H1 (cell line): ENCODE results near the gene REEP2. TPM values are rescaled to one million over a fixed set of nuclear protein-coding genes. Genes with fewer than 3 reads are reported as not detected.

ENCODE experiments used
- CTCF ChIA-PET: fragments of 300-600 bp; sonication (Branson Sonifier 250); formaldehyde crosslinking; loops from one replicate; lab custom pipeline; 2021; ENCODE audit not compliant: partially characterized antibody; lab: Charles Lee
- POLR2A ChIA-PET: fragments of 300-600 bp; sonication (Branson Sonifier 250); formaldehyde crosslinking; loops from one replicate; lab custom pipeline; 2021; ENCODE audit warnings: inconsistent platforms; ENCODE audit not compliant: partially characterized antibody; lab: Charles Lee
- DNase-seq, 2 experiments: peaks; one replicate each; pipeline versions ENCODE4 v3.0.0 to v3.0.0-alpha.2; 2010 to 2022; ENCODE audit warnings: low spot score in 2 of 2, low read depth in 1 of 2, mixed read lengths in 1 of 2
- FAIRE-seq: peaks from 2 replicates; lab custom pipeline; 2011; peaks lifted over from hg19 to GRCh38; lab: Jason Lieb, UNC
- H2AFZ ChIP-seq: 2 replicates; pipeline ENCODE4 v1.8.1; 2012; ENCODE audit warnings: low read length, inconsistent platforms
- H2AK5ac ChIP-seq: 2 replicates; pipeline ENCODE4 v1.6.1; 2013; ENCODE audit warnings: low read depth, low read length
- H2BK120ac ChIP-seq: replicated peaks from 2 replicates; pipeline ENCODE3; 2013; ENCODE audit warnings: low read depth, low read length, inconsistent platforms
- H2BK12ac ChIP-seq: 2 replicates; pipeline ENCODE4 v1.6.1; 2013; ENCODE audit warnings: low read depth, low read length
- H2BK15ac ChIP-seq: 2 replicates; pipeline ENCODE4 v1.6.1; 2013; ENCODE audit warnings: low read length
- H2BK20ac ChIP-seq: 2 replicates; pipeline ENCODE4 v1.6.1; 2013; ENCODE audit warnings: low read length
- H2BK5ac ChIP-seq: 2 replicates; pipeline ENCODE4 v1.6.1; 2013; ENCODE audit warnings: low read depth, low read length
- H3K14ac ChIP-seq: 2 replicates; pipeline ENCODE4 v1.6.1; 2013; ENCODE audit warnings: inconsistent platforms; ENCODE audit not compliant: insufficient read length
- H3K18ac ChIP-seq: 2 replicates; pipeline ENCODE4 v1.6.1; 2013; ENCODE audit warnings: low read length; ENCODE audit errors: extremely low read depth
- H3K23ac ChIP-seq: 2 replicates; pipeline ENCODE4 v1.6.1; 2013; ENCODE audit warnings: inconsistent platforms; ENCODE audit not compliant: insufficient read length
- H3K23me2 ChIP-seq: 2 replicates; pipeline ENCODE4 v1.6.1; 2013; ENCODE audit warnings: low read depth, low read length
- H3K27ac ChIP-seq: 2 replicates; pipeline ENCODE4 v1.6.1; 2011; ENCODE audit warnings: low read depth, low read length, inconsistent platforms
- H3K27me3 ChIP-seq, 4 experiments: replicated peaks in 1 of 4; 1 replicate in 1 of 4; 2 replicates in 3 of 4; pipeline versions ENCODE4 v1.6.1 to v1.8.1; 2011 to 2013; ENCODE audit warnings: low read length in 3 of 4, mild to moderate bottlenecking in 3 of 4, inconsistent platforms in 2 of 4, mixed read lengths in 2 of 4, moderate library complexity in 1 of 4; ENCODE audit not compliant: control insufficient read depth in 3 of 4, insufficient read depth in 3 of 4; ENCODE audit errors: extremely low read depth in 1 of 4
- H3K36me3 ChIP-seq, 4 experiments: 2 replicates each; pipeline versions ENCODE4 v1.6.1 to v1.8.1; 2011 to 2013; ENCODE audit warnings: mild to moderate bottlenecking in 4 of 4, low read length in 3 of 4, moderate library complexity in 2 of 4, control low read depth in 1 of 4, inconsistent platforms in 1 of 4; ENCODE audit not compliant: insufficient read depth in 4 of 4, control insufficient read depth in 2 of 4
- H3K4ac ChIP-seq: replicated peaks from 2 replicates; pipeline ENCODE3; 2013; ENCODE audit warnings: low read length, low read depth, mixed read lengths, inconsistent platforms; ENCODE audit not compliant: insufficient read length
- H3K4me1 ChIP-seq, 4 experiments: replicated peaks in 1 of 4; 1 replicate in 1 of 4; 2 replicates in 3 of 4; pipeline versions ENCODE4 v1.6.1 to v1.8.1; 2011 to 2013; ENCODE audit warnings: low read length in 3 of 4, inconsistent platforms in 2 of 4, mixed read lengths in 1 of 4; ENCODE audit not compliant: insufficient read depth in 4 of 4, control insufficient read depth in 3 of 4
- H3K4me2 ChIP-seq, 2 experiments: 2 replicates each; pipeline versions ENCODE4 v1.6.1 to v1.8.1; 2011 to 2013; ENCODE audit warnings: low read depth in 2 of 2, low read length in 2 of 2, control low read depth in 1 of 2, inconsistent platforms in 1 of 2, mild to moderate bottlenecking in 1 of 2; ENCODE audit not compliant: insufficient read depth in 1 of 2
- H3K4me3 ChIP-seq, 4 experiments: fragments of 200-600, 300-600 bp in 1 of 4; sonication (generic), shearing (Covaris generic), sonication (Bioruptor Twin) in 1 of 4; 2 replicates each; pipeline versions ENCODE4 v1.5.1 to v1.8.1; 2011 to 2016; ENCODE audit warnings: low read length in 4 of 4, low read depth in 3 of 4, control low read depth in 2 of 4, inconsistent platforms in 2 of 4, mild to moderate bottlenecking in 2 of 4, mixed read lengths in 1 of 4, moderate library complexity in 1 of 4; ENCODE audit not compliant: insufficient read depth in 2 of 4; ENCODE audit errors: extremely low read depth in 1 of 4
- H3K56ac ChIP-seq: replicated peaks from 2 replicates; pipeline ENCODE3; 2013; ENCODE audit warnings: low read depth, mild to moderate bottlenecking, mixed read lengths, low read length, inconsistent platforms; ENCODE audit not compliant: insufficient read length
- H3K79me1 ChIP-seq: 2 replicates; pipeline ENCODE4 v1.6.1; 2013; ENCODE audit warnings: low read depth, low read length, control low read depth
- H3K79me2 ChIP-seq, 2 experiments: 2 replicates each; pipeline versions ENCODE4 v1.6.1 to v1.8.1; 2012 to 2013; ENCODE audit warnings: low read length in 2 of 2, mild to moderate bottlenecking in 2 of 2, inconsistent platforms in 1 of 2; ENCODE audit not compliant: insufficient read depth in 2 of 2, control insufficient read depth in 1 of 2
- H3K9ac ChIP-seq, 4 experiments: replicated peaks in 1 of 4; 1 replicate in 1 of 4; 2 replicates in 3 of 4; pipeline versions ENCODE4 v1.6.1 to v1.8.1; 2011 to 2013; ENCODE audit warnings: low read depth in 3 of 4, low read length in 3 of 4, control low read depth in 2 of 4, mild to moderate bottlenecking in 2 of 4, moderate library complexity in 2 of 4, inconsistent platforms in 1 of 4; ENCODE audit errors: extremely low read depth in 1 of 4
- H3K9me3 ChIP-seq, 2 experiments: 2 replicates each; pipeline versions ENCODE4 v1.6.1 to v1.8.1; 2012 to 2013; ENCODE audit warnings: mild to moderate bottlenecking in 2 of 2, moderate library complexity in 2 of 2, control low read depth in 1 of 2, inconsistent platforms in 1 of 2, low read depth in 1 of 2, low read length in 1 of 2, mixed read lengths in 1 of 2; ENCODE audit not compliant: insufficient read depth in 2 of 2
- H4K20me1 ChIP-seq, 2 experiments: replicated peaks in 1 of 2; 2 replicates each; pipeline versions ENCODE3 to v1.8.1; 2011 to 2013; ENCODE audit warnings: inconsistent platforms in 2 of 2, low read length in 2 of 2, mild to moderate bottlenecking in 1 of 2; ENCODE audit not compliant: insufficient read depth in 2 of 2, control insufficient read depth in 1 of 2
- H4K5ac ChIP-seq: 2 replicates; pipeline ENCODE4 v1.6.1; 2013; ENCODE audit warnings: low read length, low read depth, mixed read lengths, inconsistent platforms; ENCODE audit not compliant: insufficient read length
- H4K8ac ChIP-seq: 2 replicates; pipeline ENCODE4 v1.8.0; 2013; ENCODE audit warnings: mild to moderate bottlenecking, moderate library complexity, low read length, inconsistent platforms; ENCODE audit not compliant: insufficient read depth; ENCODE audit errors: extremely low read depth
- H4K91ac ChIP-seq: replicated peaks from 2 replicates; pipeline ENCODE3; 2013; ENCODE audit warnings: low read length, mixed read lengths, inconsistent platforms; ENCODE audit not compliant: insufficient read length
- GTF2F1 ChIP-seq: IDR thresholded peaks from 2 replicates; pipeline ENCODE4 v1.6.1; 2012; ENCODE audit warnings: low read depth, low read length, improper control_type of control experiment, borderline replicate concordance
- POLR2A ChIP-seq, 2 experiments: IDR thresholded peaks; 1 replicate in 1 of 2; 2 replicates in 1 of 2; pipeline ENCODE4 v1.6.1; 2011; ENCODE audit warnings: low read depth in 2 of 2, low read length in 2 of 2, mild to moderate bottlenecking in 2 of 2; ENCODE audit errors: control extremely low read depth in 1 of 2
- SIRT6 ChIP-seq: IDR thresholded peaks from one replicate; pipeline ENCODE4 v1.7.1; 2012; ENCODE audit warnings: low read length, inconsistent platforms
- SP4 ChIP-seq: IDR thresholded peaks from 2 replicates; pipeline ENCODE4 v1.6.1; 2012; ENCODE audit warnings: low read length, inconsistent platforms
- TAF7 ChIP-seq: optimal IDR thresholded peaks from 2 replicates; pipeline ENCODE3; 2011; ENCODE audit warnings: low read depth, mild to moderate bottlenecking, inconsistent platforms, low read length, moderate library complexity, borderline replicate concordance
- ZNF274 ChIP-seq: IDR thresholded peaks from 2 replicates; pipeline ENCODE4 v1.7.0; 2012; ENCODE audit warnings: low read length, borderline replicate concordance; ENCODE audit errors: extremely low read depth
- WGBS, 2 experiments: shearing (Covaris generic) in 1 of 2; methylation state at CpG; one replicate each; pipeline versions ENCODE4 v1.1.6 to v1.1.7; 2013 to 2015; ENCODE audit warnings: low lambda C conversion rate in 2 of 2, mixed read lengths in 2 of 2, inconsistent platforms in 1 of 2, low coverage in 1 of 2, missing lambda C conversion rate in 1 of 2; ENCODE audit not compliant: insufficient replicate concordance in 2 of 2, insufficient coverage in 1 of 2, insufficient read length in 1 of 2; ENCODE audit errors: extremely low coverage in 1 of 2, missing lambda C conversion rate in 1 of 2; 5-methylcytosine and 5-hydroxymethylcytosine counted together
- polyA plus RNA-seq, 7 experiments: library from polyadenylated mRNA; depleted of rRNA in 3 of 7; stranded (reverse) in 5 of 7; unstranded in 2 of 7; fragments of >200 nt in 5 of 7; fragments of 200-250 nt in 2 of 7; gene quantifications; 1 replicate in 5 of 7; 2 replicates in 1 of 7; 4 replicates in 1 of 7; pipeline versions ENCODE4 v1.2.1 to v1.2.3, GENCODE V29; 2011 to 2013; ENCODE audit warnings: missing spikeins in 2 of 7, mixed read lengths in 2 of 7
- total RNA-seq: library from RNA; stranded (reverse); fragmentation: NEBNext Ultra II Directional; extraction: Animal tissue kit (Norgen Biotek cat#: 25700); gene quantifications from 2 replicates; pipeline ENCODE4 v1.2.1, GENCODE V29; 2021
- TF ChIP-seq, protein P1 (sequence below): IDR thresholded peaks from 2 replicates; pipeline ENCODE4 v1.6.1; 2011; ENCODE audit warnings: low read length, improper control_type of control experiment
- TF ChIP-seq, protein P2 (sequence below): IDR thresholded peaks from 2 replicates; pipeline ENCODE4 v1.6.1; 2012; ENCODE audit warnings: low read length, inconsistent platforms

The REEP2 gene
- total and polyA plus RNA-seq, 2 of the 8 experiments (the other 6 are each of a cell fraction or from before 2014, with no cell fraction given), result 26.5 to 40.2 TPM

DNA sequence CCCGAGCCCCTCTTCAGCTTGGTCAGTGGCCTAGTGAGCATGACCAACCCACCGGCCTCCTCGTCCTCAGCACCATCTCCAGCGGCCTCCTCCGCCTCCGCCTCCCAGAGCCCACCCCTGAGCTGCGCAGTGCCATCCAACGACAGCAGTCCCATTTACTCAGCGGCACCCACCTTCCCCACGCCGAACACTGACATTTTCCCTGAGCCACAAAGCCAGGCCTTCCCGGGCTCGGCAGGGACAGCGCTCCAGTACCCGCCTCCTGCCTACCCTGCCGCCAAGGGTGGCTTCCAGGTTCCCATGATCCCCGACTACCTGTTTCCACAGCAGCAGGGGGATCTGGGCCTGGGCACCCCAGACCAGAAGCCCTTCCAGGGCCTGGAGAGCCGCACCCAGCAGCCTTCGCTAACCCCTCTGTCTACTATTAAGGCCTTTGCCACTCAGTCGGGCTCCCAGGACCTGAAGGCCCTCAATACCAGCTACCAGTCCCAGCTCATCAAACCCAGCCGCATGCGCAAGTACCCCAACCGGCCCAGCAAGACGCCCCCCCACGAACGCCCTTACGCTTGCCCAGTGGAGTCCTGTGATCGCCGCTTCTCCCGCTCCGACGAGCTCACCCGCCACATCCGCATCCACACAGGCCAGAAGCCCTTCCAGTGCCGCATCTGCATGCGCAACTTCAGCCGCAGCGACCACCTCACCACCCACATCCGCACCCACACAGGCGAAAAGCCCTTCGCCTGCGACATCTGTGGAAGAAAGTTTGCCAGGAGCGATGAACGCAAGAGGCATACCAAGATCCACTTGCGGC, 28.2 kb downstream of the REEP2 start:
- Histone ChIP-seq H3K4me2 (peak overlapping the region; percentile 80 to 97), H3K9me3 (no peaks in the 10 kb centered on the region), H2BK20ac (no peak overlapping the region), H3K18ac (no peak overlapping the region), H4K91ac (no peak overlapping the region), H4K20me1 (peaks cover 11 to 16% of the 10 kb centered on the region in 2 experiments), H3K27me3 (peaks cover 0 to 15% (median 13%) of the 10 kb centered on the region in 4 experiments; a peak in 5 of 7 replicates), H4K5ac (no peak overlapping the region), H3K4me3 (peak overlapping the region; percentile 81 to 90 (median 88); a peak in 7 of 8 replicates), H2BK12ac (0 out of 2 replicates have a peak overlapping the region, but pooled peaks have one; percentile 27), H3K79me1 (no peaks in the 10 kb centered on the region; the same call in 1 of the 2 replicates), H4K8ac (peak overlapping the region; percentile 76), H3K4ac (no peak overlapping the region), H3K23me2 (peaks cover 19% of the 10 kb centered on the region), H3K79me2 (peaks cover 0 to 4% of the 10 kb centered on the region in 2 experiments; a peak in 1 of 4 replicates), H3K9ac (peak overlapping the region in 1 of 4 experiments; percentile 13; a peak in 3 of 7 replicates), H3K14ac (no peak overlapping the region), H3K27ac (no peak overlapping the region), H3K4me1 (peaks cover under 1 to 9% (median 5%) of the 10 kb centered on the region in 4 experiments), H3K36me3 (peaks cover 0 to 18% (median 4%) of the 10 kb centered on the region in 4 experiments; a peak in 5 of 8 replicates), H2AFZ (no peak overlapping the region), H3K56ac (no peak overlapping the region), H3K23ac (no peak overlapping the region), H2BK5ac (no peak overlapping the region), H2BK120ac (no peak overlapping the region), H2BK15ac (no peak overlapping the region), H2AK5ac (no peak overlapping the region)
- FAIRE-seq (no peak), DNase-seq (peak in 1 of 2 experiments; percentile 19)
- WGBS, 2 experiments, result 95% methylated on average over 45 of the region's 45 CpGs; no CpG with 5 or more reads in 1 of the 2 experiments
- CTCF ChIA-PET, result interaction anchor here (1.4 to 24.9 kb wide), 8 partner anchors 10 to 114 kb away, joined by 3 to 532 read pairs (median 6); partner anchors contain the start of genes ETF1 and KDM3B
- POLR2A ChIA-PET, result interaction anchor here (0.9 to 15.1 kb wide), 14 partner anchors 10 to 875 kb away, joined by 3 to 294 read pairs (median 30); partner anchors contain the start of genes ETF1, HSPA9, KDM3B and PAIP2
- TF ChIP-seq GTF2F1 (no peak), SP4 (0 out of 2 replicates have a peak, but pooled peaks have one; percentile 30), ZNF274 (no peak), TAF7 (peak; percentile 86), POLR2A (IDR thresholded peaks at IDR 0.05; ENCODE audit: control extremely low read depth in 1 of 2, low read depth in 2 of 2, low read length in 2 of 2) (peak in 1 of 2 experiments; percentile 74; a peak in 2 of 3 replicates), SIRT6 (peak; percentile 59)
- TF ChIP-seq, protein P1, sequence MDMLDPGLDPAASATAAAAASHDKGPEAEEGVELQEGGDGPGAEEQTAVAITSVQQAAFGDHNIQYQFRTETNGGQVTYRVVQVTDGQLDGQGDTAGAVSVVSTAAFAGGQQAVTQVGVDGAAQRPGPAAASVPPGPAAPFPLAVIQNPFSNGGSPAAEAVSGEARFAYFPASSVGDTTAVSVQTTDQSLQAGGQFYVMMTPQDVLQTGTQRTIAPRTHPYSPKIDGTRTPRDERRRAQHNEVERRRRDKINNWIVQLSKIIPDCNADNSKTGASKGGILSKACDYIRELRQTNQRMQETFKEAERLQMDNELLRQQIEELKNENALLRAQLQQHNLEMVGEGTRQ, result peak; percentile 46; the same call in 1 of the 2 replicates
- TF ChIP-seq, protein P2, sequence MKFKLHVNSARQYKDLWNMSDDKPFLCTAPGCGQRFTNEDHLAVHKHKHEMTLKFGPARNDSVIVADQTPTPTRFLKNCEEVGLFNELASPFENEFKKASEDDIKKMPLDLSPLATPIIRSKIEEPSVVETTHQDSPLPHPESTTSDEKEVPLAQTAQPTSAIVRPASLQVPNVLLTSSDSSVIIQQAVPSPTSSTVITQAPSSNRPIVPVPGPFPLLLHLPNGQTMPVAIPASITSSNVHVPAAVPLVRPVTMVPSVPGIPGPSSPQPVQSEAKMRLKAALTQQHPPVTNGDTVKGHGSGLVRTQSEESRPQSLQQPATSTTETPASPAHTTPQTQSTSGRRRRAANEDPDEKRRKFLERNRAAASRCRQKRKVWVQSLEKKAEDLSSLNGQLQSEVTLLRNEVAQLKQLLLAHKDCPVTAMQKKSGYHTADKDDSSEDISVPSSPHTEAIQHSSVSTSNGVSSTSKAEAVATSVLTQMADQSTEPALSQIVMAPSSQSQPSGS, result peak; percentile 56
